Panc1 (cell line): ENCODE results near the gene TRPV6. TPM values are rescaled to one million over a fixed set of nuclear protein-coding genes. Genes with fewer than 3 reads are reported as not detected.

Experiments used
- ATAC-seq: fragments of 200-7000 bp; cut with Tn5 transposase; 2 replicates; pipeline ENCODE4 v1.9.1; 2020; ENCODE audit warnings: mild to moderate bottlenecking, moderate library complexity
- BruUV-seq: library from RNA; stranded (reverse); fragments of 400-500 nt; replicated peaks from 2 replicates; lab custom pipeline; 2021; lab: Mats Ljungman, UMichigan
- CTCF ChIA-PET: fragments of 300-600 bp; sonication (Branson Sonifier 250); formaldehyde crosslinking; loops from one replicate; lab custom pipeline; 2022; ENCODE audit warnings: antibody characterized with exemption; lab: Charles Lee
- POLR2A ChIA-PET: fragments of 300-600 bp; sonication (Branson Sonifier 250); formaldehyde crosslinking; loops from one replicate; lab custom pipeline; 2022; ENCODE audit warnings: antibody characterized with exemption; lab: Charles Lee
- DNase-seq: peaks from one replicate; pipeline ENCODE4 v3.0.0-alpha.2; 2010; ENCODE audit warnings: low read depth, low spot score
- H3K27ac ChIP-seq: 2 replicates; pipeline ENCODE4 v1.5.1; 2011; ENCODE audit warnings: mild to moderate bottlenecking, low read length, inconsistent platforms
- H3K27me3 ChIP-seq: fragments of 200-500 bp; sonication (Bioruptor generic); 2 replicates; pipeline ENCODE4 v1.6.0; 2014; ENCODE audit warnings: low read length, inconsistent platforms; ENCODE audit not compliant: control insufficient read depth, insufficient read depth
- H3K36me3 ChIP-seq: fragments of 200-500 bp; sonication (Bioruptor generic); 2 replicates; pipeline ENCODE4 v1.5.1; 2014; ENCODE audit warnings: inconsistent platforms, mild to moderate bottlenecking, low read length, moderate library complexity; ENCODE audit not compliant: control insufficient read depth, insufficient read depth
- H3K4me1 ChIP-seq: 2 replicates; pipeline ENCODE4 v1.5.1; 2011; ENCODE audit warnings: inconsistent platforms, mild to moderate bottlenecking, low read length, moderate library complexity; ENCODE audit not compliant: control insufficient read depth, insufficient read depth
- H3K4me3 ChIP-seq, 2 experiments: 2 replicates each; pipeline ENCODE4 v1.5.1; 2011 to 2012; ENCODE audit warnings: low read depth in 2 of 2, low read length in 2 of 2, mild to moderate bottlenecking in 2 of 2, inconsistent platforms in 1 of 2, moderate library complexity in 1 of 2
- H3K9me3 ChIP-seq: fragments of 200-500 bp; sonication (Bioruptor generic); 2 replicates; pipeline ENCODE4 v1.5.1; 2014; ENCODE audit warnings: low read depth, mild to moderate bottlenecking, inconsistent platforms, low read length, moderate library complexity; ENCODE audit not compliant: control insufficient read depth, insufficient read depth
- POLR2AphosphoS5 ChIP-seq: IDR thresholded peaks from 2 replicates; pipeline ENCODE4 v1.6.1; 2012; ENCODE audit warnings: mild to moderate bottlenecking, low read depth, low read length, moderate library complexity
- SIN3A ChIP-seq: IDR thresholded peaks from 2 replicates; pipeline ENCODE4 v1.6.1; 2012; ENCODE audit warnings: low read depth, mild to moderate bottlenecking, low read length, moderate library complexity, borderline replicate concordance; ENCODE audit not compliant: insufficient read depth
- TCF7L2 ChIP-seq: IDR thresholded peaks from 2 replicates; pipeline ENCODE4 v1.6.1; 2011; ENCODE audit warnings: mild to moderate bottlenecking, low read depth, low read length, inconsistent platforms
- in situ Hi-C: cut with HindIII; loops from 2 replicates; pipeline ENCODE4 v1.10.0; 2016; ENCODE audit warnings: low sequenced_read_pairs, low pct_unique_long_range_greater_than_20kb
- intact Hi-C: fragments of 100-400 bp; cut with micrococcal nuclease; formaldehyde crosslinking; loops from one replicate; pipeline ENCODE4 v1.10.0; 2022; ENCODE audit not compliant: unreplicated experiment
- total RNA-seq: library from RNA; stranded (reverse); gene quantifications from one replicate; pipeline ENCODE4 v1.2.1, GENCODE V29; 2021; ENCODE audit not compliant: unreplicated experiment
- TF ChIP-seq, protein P1 (sequence below), 2 experiments: IDR thresholded peaks; 2 replicates each; pipeline ENCODE4 v1.6.1; 2011 to 2012; ENCODE audit warnings: low read depth in 2 of 2, control low read depth in 1 of 2, low read length in 1 of 2, mild to moderate bottlenecking in 1 of 2, moderate library complexity in 1 of 2; ENCODE audit not compliant: insufficient read depth in 1 of 2
- TF ChIP-seq, protein P2 (sequence below): fragments of 450-650 bp; IDR thresholded peaks from 2 replicates; pipeline ENCODE4 v1.5.1; 2017; ENCODE audit warnings: mild to moderate bottlenecking

Gene TRPV6
- total RNA-seq, 1 experiment from 2014 or later: not detected

DNA sequence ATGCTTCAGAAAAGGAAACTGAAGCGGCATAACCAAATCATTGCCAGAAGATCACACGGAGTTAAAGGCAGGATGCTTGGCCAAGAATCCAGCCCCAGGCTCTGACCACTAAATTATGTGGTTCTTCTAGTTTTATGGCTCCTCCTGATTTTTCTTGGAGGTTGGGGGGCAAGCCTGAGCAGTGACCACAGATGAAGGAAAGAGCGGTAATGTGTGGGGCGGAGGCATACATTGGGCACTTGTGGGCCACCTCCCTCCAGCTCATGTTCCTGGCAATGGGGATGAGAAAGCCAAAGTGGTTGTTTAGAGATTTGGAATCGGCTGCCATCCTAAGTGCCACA lies 3.2 kb downstream of the TRPV6 start:
- intact Hi-C loops: no loop called here

DNA sequence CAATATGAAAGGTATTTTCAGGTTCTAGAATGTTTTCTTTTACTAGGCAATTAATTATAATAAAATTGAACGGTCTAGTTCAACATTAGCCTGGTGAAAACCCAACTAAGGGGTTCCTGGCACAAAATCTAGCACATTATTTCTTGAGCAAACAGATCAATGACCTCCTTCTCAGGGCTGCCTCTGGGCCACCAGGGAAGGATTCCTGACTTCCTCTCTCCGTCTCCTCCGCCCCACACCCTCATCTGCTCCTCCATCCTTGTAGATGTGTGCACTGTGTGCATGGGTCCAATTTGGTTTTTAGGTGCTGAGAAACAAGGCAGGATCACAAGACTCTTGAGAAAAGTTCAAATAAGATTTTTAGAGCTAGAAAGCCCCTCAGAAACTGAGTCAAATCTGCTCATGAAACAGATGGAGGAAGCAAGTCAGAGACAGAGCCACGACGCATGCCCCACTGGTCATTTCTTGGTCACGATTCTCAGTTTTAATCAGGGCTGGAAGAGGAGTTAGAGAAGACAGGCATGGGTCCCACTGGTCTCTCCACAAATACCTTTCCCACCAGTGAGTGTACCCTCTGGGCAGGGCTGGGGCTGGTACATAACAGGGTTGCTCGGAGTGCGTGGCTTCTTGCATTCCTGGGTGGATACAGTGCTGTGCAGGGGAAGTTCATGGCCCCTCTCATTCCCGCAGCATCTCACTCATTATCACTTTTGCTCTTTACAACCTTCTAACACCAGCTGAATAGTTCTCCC lies 3.8 kb downstream of the TRPV6 start:
- in situ Hi-C loops: no loop called here
- no peaks in the 10 kb centered on the region for H3K4me1 ChIP-seq
- DNase-seq (no peak), ATAC-seq (no peak)
- ChIA-PET POLR2A (no interaction called here), CTCF (interaction anchor here (0.5 kb wide), 1 partner anchor 118 kb away, joined by 3 read pairs; no protein-coding TSS in a partner anchor)
- no peaks in the 10 kb centered on the region for H3K9me3 ChIP-seq
- TF ChIP-seq SIN3A (no peak), TCF7L2 (no peak), POLR2AphosphoS5 (no peak)
- TF ChIP-seq, protein P1, sequence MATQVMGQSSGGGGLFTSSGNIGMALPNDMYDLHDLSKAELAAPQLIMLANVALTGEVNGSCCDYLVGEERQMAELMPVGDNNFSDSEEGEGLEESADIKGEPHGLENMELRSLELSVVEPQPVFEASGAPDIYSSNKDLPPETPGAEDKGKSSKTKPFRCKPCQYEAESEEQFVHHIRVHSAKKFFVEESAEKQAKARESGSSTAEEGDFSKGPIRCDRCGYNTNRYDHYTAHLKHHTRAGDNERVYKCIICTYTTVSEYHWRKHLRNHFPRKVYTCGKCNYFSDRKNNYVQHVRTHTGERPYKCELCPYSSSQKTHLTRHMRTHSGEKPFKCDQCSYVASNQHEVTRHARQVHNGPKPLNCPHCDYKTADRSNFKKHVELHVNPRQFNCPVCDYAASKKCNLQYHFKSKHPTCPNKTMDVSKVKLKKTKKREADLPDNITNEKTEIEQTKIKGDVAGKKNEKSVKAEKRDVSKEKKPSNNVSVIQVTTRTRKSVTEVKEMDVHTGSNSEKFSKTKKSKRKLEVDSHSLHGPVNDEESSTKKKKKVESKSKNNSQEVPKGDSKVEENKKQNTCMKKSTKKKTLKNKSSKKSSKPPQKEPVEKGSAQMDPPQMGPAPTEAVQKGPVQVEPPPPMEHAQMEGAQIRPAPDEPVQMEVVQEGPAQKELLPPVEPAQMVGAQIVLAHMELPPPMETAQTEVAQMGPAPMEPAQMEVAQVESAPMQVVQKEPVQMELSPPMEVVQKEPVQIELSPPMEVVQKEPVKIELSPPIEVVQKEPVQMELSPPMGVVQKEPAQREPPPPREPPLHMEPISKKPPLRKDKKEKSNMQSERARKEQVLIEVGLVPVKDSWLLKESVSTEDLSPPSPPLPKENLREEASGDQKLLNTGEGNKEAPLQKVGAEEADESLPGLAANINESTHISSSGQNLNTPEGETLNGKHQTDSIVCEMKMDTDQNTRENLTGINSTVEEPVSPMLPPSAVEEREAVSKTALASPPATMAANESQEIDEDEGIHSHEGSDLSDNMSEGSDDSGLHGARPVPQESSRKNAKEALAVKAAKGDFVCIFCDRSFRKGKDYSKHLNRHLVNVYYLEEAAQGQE (IDR thresholded peaks at IDR 0.05; ENCODE audit: insufficient read depth in 1 of 2, low read depth in 2 of 2, low read length in 1 of 2): no peak
- TF ChIP-seq, protein P2, sequence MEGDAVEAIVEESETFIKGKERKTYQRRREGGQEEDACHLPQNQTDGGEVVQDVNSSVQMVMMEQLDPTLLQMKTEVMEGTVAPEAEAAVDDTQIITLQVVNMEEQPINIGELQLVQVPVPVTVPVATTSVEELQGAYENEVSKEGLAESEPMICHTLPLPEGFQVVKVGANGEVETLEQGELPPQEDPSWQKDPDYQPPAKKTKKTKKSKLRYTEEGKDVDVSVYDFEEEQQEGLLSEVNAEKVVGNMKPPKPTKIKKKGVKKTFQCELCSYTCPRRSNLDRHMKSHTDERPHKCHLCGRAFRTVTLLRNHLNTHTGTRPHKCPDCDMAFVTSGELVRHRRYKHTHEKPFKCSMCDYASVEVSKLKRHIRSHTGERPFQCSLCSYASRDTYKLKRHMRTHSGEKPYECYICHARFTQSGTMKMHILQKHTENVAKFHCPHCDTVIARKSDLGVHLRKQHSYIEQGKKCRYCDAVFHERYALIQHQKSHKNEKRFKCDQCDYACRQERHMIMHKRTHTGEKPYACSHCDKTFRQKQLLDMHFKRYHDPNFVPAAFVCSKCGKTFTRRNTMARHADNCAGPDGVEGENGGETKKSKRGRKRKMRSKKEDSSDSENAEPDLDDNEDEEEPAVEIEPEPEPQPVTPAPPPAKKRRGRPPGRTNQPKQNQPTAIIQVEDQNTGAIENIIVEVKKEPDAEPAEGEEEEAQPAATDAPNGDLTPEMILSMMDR: no peak
- H3K4me3 ChIP-seq: no peak overlapping the region
- H3K27ac ChIP-seq: no peak overlapping the region
- no peaks in the 10 kb centered on the region for H3K36me3 ChIP-seq
- BruUV-seq: no TSS peak
- peaks cover 13% of the 10 kb centered on the region for H3K27me3 ChIP-seq
- intact Hi-C loops: loop anchor here (2.0 kb wide), 1 partner anchor 121 kb away; no protein-coding TSS in a partner anchor

More for the DNA sequence above, 3.2 kb downstream of the TRPV6 start:
- Histone ChIP-seq H3K4me3 (no peak overlapping the region), H3K4me1 (no peaks in the 10 kb centered on the region), H3K36me3 (no peaks in the 10 kb centered on the region), H3K27ac (no peak overlapping the region), H3K27me3 (peaks cover 13% of the 10 kb centered on the region), H3K9me3 (no peaks in the 10 kb centered on the region)
- in situ Hi-C loops: no loop called here
- ATAC-seq (no peak), DNase-seq (no peak)
- ChIA-PET CTCF (no interaction called here), POLR2A (no interaction called here)
- TF ChIP-seq, protein P1 (IDR thresholded peaks at IDR 0.05; ENCODE audit: insufficient read depth in 1 of 2, low read depth in 2 of 2, low read length in 1 of 2): no peak
- TF ChIP-seq, protein P2: no peak
- BruUV-seq: no TSS peak
